ENCODE results near the gene CUX1. TPM values are rescaled to one million over a fixed set of nuclear protein-coding genes. Genes with fewer than 3 reads are reported as not detected.
"Not testable (repeated sequence)": the region's sequence is repeated elsewhere in the genome, so short reads cannot be mapped to it uniquely, and the experiment has no call there.

Gene CUX1
- total RNA-seq, 4 donors from 2014 or later, result 40.0 to 55.9 (median 47.3) TPM

DNA sequence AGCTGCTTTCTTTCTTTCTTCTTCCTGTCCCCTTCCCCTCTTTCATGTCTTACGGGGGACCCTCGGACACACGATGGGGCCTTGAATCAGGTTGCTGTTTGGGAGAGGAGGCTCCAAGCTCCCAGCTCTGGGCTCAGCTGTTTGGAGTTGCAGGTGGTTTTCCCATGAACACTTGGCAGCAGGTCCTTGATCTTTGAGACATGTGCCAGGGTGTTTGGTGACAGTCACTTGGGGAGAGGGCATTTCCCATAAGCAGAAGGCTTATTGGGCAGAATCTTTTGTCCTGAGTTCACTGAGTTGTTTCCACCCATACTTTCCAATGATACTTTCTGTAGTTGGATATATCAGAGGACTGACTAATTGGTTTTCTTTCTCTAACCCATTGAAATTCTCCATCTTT, 364.6 kb downstream of the CUX1 start:
- intact Hi-C loops (cut with DNase I), result no loop called here
- Histone ChIP-seq H3K36me3 (peaks cover 6 to 87% (median 7%) of the 10 kb centered on the region in 3 donors), H3K27ac (no peak overlapping the region), H3K4me3 (no peak overlapping the region), H3K9me3 (no peaks in the 10 kb centered on the region), H3K4me1 (no peaks in the 10 kb centered on the region), H3K27me3 (no peaks in the 10 kb centered on the region)
- no peak for DNase-seq
- no peak for TF ChIP-seq POLR2A (IDR thresholded peaks at IDR 0.05)
- TF ChIP-seq, protein P1, sequence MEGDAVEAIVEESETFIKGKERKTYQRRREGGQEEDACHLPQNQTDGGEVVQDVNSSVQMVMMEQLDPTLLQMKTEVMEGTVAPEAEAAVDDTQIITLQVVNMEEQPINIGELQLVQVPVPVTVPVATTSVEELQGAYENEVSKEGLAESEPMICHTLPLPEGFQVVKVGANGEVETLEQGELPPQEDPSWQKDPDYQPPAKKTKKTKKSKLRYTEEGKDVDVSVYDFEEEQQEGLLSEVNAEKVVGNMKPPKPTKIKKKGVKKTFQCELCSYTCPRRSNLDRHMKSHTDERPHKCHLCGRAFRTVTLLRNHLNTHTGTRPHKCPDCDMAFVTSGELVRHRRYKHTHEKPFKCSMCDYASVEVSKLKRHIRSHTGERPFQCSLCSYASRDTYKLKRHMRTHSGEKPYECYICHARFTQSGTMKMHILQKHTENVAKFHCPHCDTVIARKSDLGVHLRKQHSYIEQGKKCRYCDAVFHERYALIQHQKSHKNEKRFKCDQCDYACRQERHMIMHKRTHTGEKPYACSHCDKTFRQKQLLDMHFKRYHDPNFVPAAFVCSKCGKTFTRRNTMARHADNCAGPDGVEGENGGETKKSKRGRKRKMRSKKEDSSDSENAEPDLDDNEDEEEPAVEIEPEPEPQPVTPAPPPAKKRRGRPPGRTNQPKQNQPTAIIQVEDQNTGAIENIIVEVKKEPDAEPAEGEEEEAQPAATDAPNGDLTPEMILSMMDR (IDR thresholded peaks at IDR 0.05), result no peak
- 72 to 92% methylated on average over 3 of the region's 3 CpGs for WGBS, 2 donors

DNA sequence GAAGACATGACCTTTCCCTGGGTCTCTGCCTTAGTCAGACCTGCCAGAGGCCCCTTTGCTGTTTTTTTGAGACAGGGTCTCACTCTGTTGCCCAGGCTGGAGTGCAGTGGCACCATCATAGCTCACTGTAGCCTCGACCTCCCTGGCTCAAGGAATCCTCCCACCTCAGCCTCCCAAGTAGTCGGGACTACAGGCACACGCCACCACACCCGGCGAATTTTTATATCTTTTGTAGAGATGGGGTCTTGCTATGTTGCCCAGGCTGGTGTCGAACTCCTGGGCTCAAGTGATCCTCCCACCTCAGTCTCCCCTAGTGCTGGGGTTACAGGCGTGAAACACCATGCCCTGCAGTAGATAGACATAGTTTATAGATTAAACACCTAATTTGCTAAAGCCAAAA, 366.4 kb downstream of the CUX1 start:
- 93% methylated on average over 3 to 7 of the region's 7 CpGs for WGBS, 2 donors
- intact Hi-C loops (cut with DNase I); DNase-seq; H3K9me3 ChIP-seq; H3K27me3 ChIP-seq; H3K4me3 ChIP-seq; H3K4me1 ChIP-seq; H3K27ac ChIP-seq: not testable (repeated sequence)
- H3K36me3 ChIP-seq, result peaks cover 0 to 93% (median 2%) of the 10 kb centered on the region in 3 donors

DNA sequence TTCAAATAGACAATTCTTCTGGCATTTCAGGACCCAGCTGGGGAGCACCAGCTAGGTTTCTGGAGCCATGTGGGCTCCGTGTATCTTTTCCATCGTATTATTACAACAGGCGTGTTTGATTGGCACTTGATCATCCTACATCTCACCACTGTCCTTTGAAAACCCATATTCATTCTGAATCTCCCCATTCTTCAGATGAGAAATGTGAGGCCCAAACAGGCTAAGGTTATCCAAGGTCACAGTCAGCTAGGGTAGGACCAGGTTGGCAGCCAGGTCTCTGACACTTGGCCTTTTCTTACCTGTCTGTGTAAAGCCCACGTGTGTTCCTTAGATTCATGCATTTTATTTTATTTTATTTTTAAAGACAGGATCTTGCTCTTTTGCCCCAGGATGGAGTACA, 366.9 kb downstream of the CUX1 start:
- no peak for TF ChIP-seq POLR2A (IDR thresholded peaks at IDR 0.05)
- TF ChIP-seq, protein P1 (IDR thresholded peaks at IDR 0.05), result no peak
- intact Hi-C loops (cut with DNase I), result no loop called here
- no peaks in the 10 kb centered on the region for H3K4me1 ChIP-seq
- H3K36me3 ChIP-seq, result peaks cover 0 to 91% (median 4%) of the 10 kb centered on the region in 3 donors
- WGBS, 2 donors, result 91 to 94% methylated on average over 4 of the region's 4 CpGs
- no peak for DNase-seq
- H3K27me3 ChIP-seq, result no peaks in the 10 kb centered on the region
- H3K27ac ChIP-seq, result no peak overlapping the region
- no peak overlapping the region for H3K4me3 ChIP-seq
- no peaks in the 10 kb centered on the region for H3K9me3 ChIP-seq

DNA sequence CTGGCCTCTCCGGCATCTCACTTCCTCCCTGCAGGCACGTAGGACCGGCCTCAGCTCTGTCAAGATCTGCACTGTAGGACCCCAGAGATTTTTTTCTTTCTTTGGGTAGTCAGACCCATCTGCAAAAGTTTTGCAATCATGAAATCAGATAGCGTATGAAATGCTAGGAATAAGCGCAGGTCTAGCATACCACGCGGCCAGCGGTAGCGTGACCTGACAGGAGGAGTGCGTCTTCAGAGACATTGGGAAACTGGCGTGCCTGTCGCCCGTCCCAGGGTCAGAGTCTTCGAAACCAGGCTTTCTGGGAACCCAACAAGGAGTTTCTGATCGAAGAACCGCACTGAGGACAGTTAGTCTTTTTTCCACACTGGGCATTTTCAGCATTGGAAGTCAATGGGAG, 368.4 kb downstream of the CUX1 start:
- Histone ChIP-seq H3K4me3 (no peak overlapping the region), H3K27me3 (no peaks in the 10 kb centered on the region), H3K36me3 (peaks cover 4 to 91% (median 5%) of the 10 kb centered on the region in 3 donors), H3K4me1 (no peaks in the 10 kb centered on the region), H3K27ac (no peak overlapping the region), H3K9me3 (no peaks in the 10 kb centered on the region)
- intact Hi-C loops (cut with DNase I), result no loop called here
- WGBS, 2 donors, result 94 to 97% methylated on average over 13 to 16 of the region's 16 CpGs
- TF ChIP-seq, protein P1 (IDR thresholded peaks at IDR 0.05), result no peak
- no peak for TF ChIP-seq POLR2A (IDR thresholded peaks at IDR 0.05)
- no peak for DNase-seq

DNA sequence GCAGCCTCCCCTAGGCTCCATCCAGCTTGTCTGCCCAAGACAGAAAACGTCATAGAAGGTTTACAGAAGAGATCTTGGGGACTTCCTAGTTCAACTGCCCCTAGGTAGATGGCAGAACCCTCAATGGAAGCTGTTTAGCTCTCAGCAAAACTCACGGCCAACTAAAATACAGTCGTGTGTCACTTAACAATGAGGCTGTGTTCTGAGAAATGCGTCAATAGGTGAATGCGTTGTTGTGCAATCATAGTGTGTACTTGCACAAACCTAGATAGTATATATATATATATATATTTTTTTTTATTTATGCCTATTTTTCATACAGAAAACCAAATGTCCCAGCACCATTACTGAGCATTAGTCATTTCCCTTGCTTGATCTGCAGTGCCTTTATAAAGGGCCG, 368.9 kb downstream of the CUX1 start:
- Histone ChIP-seq H3K27ac (no peak overlapping the region), H3K4me1 (no peaks in the 10 kb centered on the region), H3K27me3 (no peaks in the 10 kb centered on the region), H3K36me3 (peaks cover 4 to 91% (median 5%) of the 10 kb centered on the region in 3 donors), H3K4me3 (no peak overlapping the region), H3K9me3 (no peaks in the 10 kb centered on the region)
- no peak for DNase-seq
- WGBS, 2 donors, result 90 to 91% methylated on average over 6 of the region's 6 CpGs
- no peak for TF ChIP-seq POLR2A (IDR thresholded peaks at IDR 0.05)
- TF ChIP-seq, protein P1 (IDR thresholded peaks at IDR 0.05), result no peak
- intact Hi-C loops (cut with DNase I), result no loop called here

DNA sequence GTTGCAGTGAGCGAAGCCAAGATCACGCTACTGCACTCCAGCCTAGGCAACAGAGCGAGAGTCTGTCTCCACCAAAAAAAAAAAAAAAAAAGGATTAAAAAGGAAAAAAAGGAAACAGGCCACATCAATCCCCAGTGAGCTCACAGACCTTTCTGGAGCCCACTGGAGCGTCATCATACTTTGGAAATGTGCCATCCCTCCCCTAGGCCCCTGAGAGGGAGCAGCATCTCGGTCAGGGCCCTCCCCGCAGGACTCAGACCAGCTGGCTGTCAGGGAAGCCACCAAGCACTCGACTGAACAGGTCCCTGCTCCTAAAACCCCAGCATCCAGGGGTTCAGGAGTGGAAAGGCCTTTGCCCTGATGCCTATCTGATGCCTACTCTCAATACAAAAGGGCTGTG, 371.3 kb downstream of the CUX1 start:
- Histone ChIP-seq H3K4me1 (no peaks in the 10 kb centered on the region), H3K27ac (no peak overlapping the region), H3K27me3 (no peaks in the 10 kb centered on the region), H3K9me3 (no peaks in the 10 kb centered on the region), H3K4me3 (no peak overlapping the region), H3K36me3 (peaks cover 4 to 91% (median 9%) of the 10 kb centered on the region in 3 donors)
- TF ChIP-seq, protein P1 (IDR thresholded peaks at IDR 0.05), result no peak
- TF ChIP-seq POLR2A (IDR thresholded peaks at IDR 0.05), result no peak
- no peak for DNase-seq
- WGBS, 2 donors, result 85 to 88% methylated on average over 4 to 6 of the region's 7 CpGs
- intact Hi-C loops (cut with DNase I), result no loop called here

Data from esophagus squamous epithelium (tissue), 5 donors.